HepG2 (cell line): ENCODE results near the gene COBL. TPM values are rescaled to one million over a fixed set of nuclear protein-coding genes. Genes with fewer than 3 reads are reported as not detected.

Experiments
- ATAC-seq: fragments of 200-7000 bp; cut with Tn5 transposase; 3 replicates; pipeline ENCODE4 v1.9.1; 2020; ENCODE audit warnings: mild to moderate bottlenecking, moderate library complexity
- BruUV-seq: library from RNA; stranded (reverse); fragments of 400-500 nt; replicated peaks from 2 replicates; lab custom pipeline; 2021; lab: Mats Ljungman, UMichigan
- CTCF ChIA-PET: fragments of 300-600 bp; formaldehyde crosslinking; extraction: SDS; loops from one replicate; lab custom pipeline; 2021; ENCODE audit warnings: low total read pairs, inconsistent platforms, low intra/inter-chr PET ratio; lab: Yijun Ruan, JAX
- POLR2A ChIA-PET: fragments of 350-600 bp; sonication (Branson Sonifier 250); formaldehyde crosslinking; loops from one replicate; lab custom pipeline; 2020; ENCODE audit warnings: antibody characterized with exemption, inconsistent platforms; lab: Yijun Ruan, JAX
- DNase-seq: peaks from one replicate; pipeline ENCODE4 v3.0.0-alpha.2; 2015; ENCODE audit warnings: low spot score
- FAIRE-seq: peaks from 3 replicates; lab custom pipeline; 2011; peaks lifted over from hg19 to GRCh38; lab: Jason Lieb, UNC
- H2AFZ ChIP-seq: one replicate; pipeline ENCODE4 v1.6.1; 2011; ENCODE audit warnings: low read length, inconsistent platforms
- H3K27ac ChIP-seq: fragments of 300-600 bp; 3 replicates; pipeline ENCODE4 v1.8.0; 2011; ENCODE audit warnings: mixed run types, mild to moderate bottlenecking, mixed read lengths, low read length, inconsistent platforms; ENCODE audit not compliant: insufficient read depth; ENCODE audit errors: extremely low read length
- H3K27me3 ChIP-seq, 2 experiments: fragments of 200-600 bp in 1 of 2; 2 replicates in 1 of 2; 3 replicates in 1 of 2; pipeline versions ENCODE4 v1.6.0 to v1.8.0; 2011; ENCODE audit warnings: low read length in 2 of 2, mild to moderate bottlenecking in 2 of 2, moderate library complexity in 2 of 2, inconsistent platforms in 1 of 2; ENCODE audit not compliant: insufficient read depth in 2 of 2, control insufficient read depth in 1 of 2
- H3K36me3 ChIP-seq, 2 experiments: fragments of 200-600 bp in 1 of 2; replicated peaks in 1 of 2; 2 replicates in 1 of 2; 3 replicates in 1 of 2; pipeline versions ENCODE4 v1.5.1 to v1.8.0; 2011; ENCODE audit warnings: low read length in 2 of 2, inconsistent platforms in 1 of 2; ENCODE audit not compliant: insufficient read depth in 2 of 2, control insufficient read depth in 1 of 2
- H3K4me1 ChIP-seq: 2 replicates; pipeline ENCODE4 v1.5.1; 2012; ENCODE audit warnings: low read length, inconsistent platforms; ENCODE audit not compliant: insufficient read depth
- H3K4me2 ChIP-seq: 2 replicates; pipeline ENCODE4 v1.6.0; 2011; ENCODE audit warnings: low read depth, low read length, inconsistent platforms
- H3K4me3 ChIP-seq, 3 experiments: fragments of 200-600 bp in 1 of 3; sonication (generic), shearing (Covaris generic) in 1 of 3; replicated peaks in 1 of 3; 2 replicates each; pipeline ENCODE4 v1.5.1; 2011 to 2016; ENCODE audit warnings: low read length in 3 of 3, inconsistent platforms in 2 of 3, low read depth in 2 of 3, mild to moderate bottlenecking in 2 of 3, control low read depth in 1 of 3, mixed read lengths in 1 of 3; ENCODE audit not compliant: insufficient read depth in 1 of 3
- H3K79me2 ChIP-seq: one replicate; pipeline ENCODE4 v1.6.1; 2011; ENCODE audit warnings: low read length, inconsistent platforms; ENCODE audit not compliant: insufficient read depth
- H3K9ac ChIP-seq: 2 replicates; pipeline ENCODE4 v1.6.0; 2011; ENCODE audit warnings: mild to moderate bottlenecking, low read depth, low read length, inconsistent platforms; ENCODE audit not compliant: insufficient read depth
- H3K9me3 ChIP-seq: 2 replicates; pipeline ENCODE4 v1.5.1; 2012; ENCODE audit warnings: mild to moderate bottlenecking, low read length
- H4K20me1 ChIP-seq: 2 replicates; pipeline ENCODE4 v1.6.0; 2011; ENCODE audit warnings: inconsistent platforms, mild to moderate bottlenecking, low read length, moderate library complexity; ENCODE audit not compliant: insufficient read depth
- AHR ChIP-seq: IDR thresholded peaks from 2 replicates; pipeline ENCODE4 v1.6.1; 2018; ENCODE audit warnings: missing genetic modification reagents, missing compliant biosample characterization
- CBX2 ChIP-seq, 2 experiments: fragments of 200-600 bp in 1 of 2; sonication (generic); formaldehyde crosslinking in 1 of 2; IDR thresholded peaks; 2 replicates each; pipeline versions ENCODE4 v1.7.0 to v1.8.1; 2018 to 2022; ENCODE audit warnings: low read depth in 2 of 2, low read length in 1 of 2, mild to moderate bottlenecking in 1 of 2, missing genetic modification reagents in 1 of 2
- CENPX ChIP-seq: sonication (generic); formaldehyde crosslinking; IDR thresholded peaks from 2 replicates; pipeline ENCODE4 v1.9.0; 2021; ENCODE audit warnings: mild to moderate bottlenecking, missing genetic modification reagents, moderate library complexity
- EED ChIP-seq: sonication (generic); formaldehyde crosslinking; IDR thresholded peaks from 2 replicates; pipeline ENCODE4 v1.5.0; 2020; ENCODE audit warnings: mild to moderate bottlenecking, missing genetic modification reagents
- FOXP1 ChIP-seq, 2 experiments: fragments of 450-650 bp in 1 of 2; IDR thresholded peaks; 2 replicates each; pipeline ENCODE4 v1.6.1; 2017 to 2018; ENCODE audit warnings: antibody characterized with exemption in 1 of 2
- HOXD1 ChIP-seq: sonication (generic); formaldehyde crosslinking; IDR thresholded peaks from 2 replicates; pipeline ENCODE4 v1.5.0; 2020; ENCODE audit warnings: missing genetic modification reagents
- MBD4 ChIP-seq: IDR thresholded peaks from 2 replicates; pipeline ENCODE4 v1.6.1; 2012; ENCODE audit warnings: low read length, inconsistent platforms, borderline replicate concordance
- ZNF256 ChIP-seq: sonication (generic); formaldehyde crosslinking; conservative IDR thresholded peaks from 2 replicates; pipeline ENCODE4 v1.4.0; 2020; ENCODE audit warnings: missing genetic modification reagents
- ZNF530 ChIP-seq: sonication (generic); formaldehyde crosslinking; IDR thresholded peaks from 2 replicates; pipeline ENCODE4 v1.5.0; 2020; ENCODE audit warnings: low read depth, mild to moderate bottlenecking, missing genetic modification reagents
- WGBS: methylation state at CpG from one replicate; pipeline ENCODE4 v1.1.6; 2017; ENCODE audit warnings: low lambda C conversion rate; 5-methylcytosine and 5-hydroxymethylcytosine counted together
- in situ Hi-C: cut with HindIII; loops from 2 replicates; pipeline ENCODE4 v1.10.0; 2017; ENCODE audit warnings: low pct_unique_long_range_greater_than_20kb; ENCODE audit not compliant: extremely low pct_ligation_motif_present
- intact Hi-C: fragments of 100-400 bp; cut with micrococcal nuclease; formaldehyde crosslinking; loops from one replicate; pipeline ENCODE4 v1.10.0; 2022; ENCODE audit not compliant: unreplicated experiment
- polyA plus RNA-seq, 8 experiments: library from polyadenylated mRNA; depleted of rRNA in 3 of 8; stranded (reverse) in 7 of 8; unstranded in 1 of 8; fragments of >200 nt; fragmentation: Illumina TruSeq in 4 of 8; extraction: Trizol in 4 of 8; gene quantifications; 2 replicates each; pipeline versions ENCODE4 v1.2.1 to v1.2.3, GENCODE V29; 2011 to 2016; ENCODE audit warnings: low read depth in 4 of 8, missing spikeins in 1 of 8, mixed read lengths in 1 of 8; ENCODE audit not compliant: insufficient read depth in 1 of 8
- total RNA-seq, 5 experiments: library from RNA; depleted of rRNA; stranded (reverse); fragments of >200 nt; fragmentation: Illumina TruSeq; extraction: Trizol; gene quantifications; 2 replicates each; pipeline ENCODE4 v1.2.3, GENCODE V29; 2016; ENCODE audit warnings: low read depth in 1 of 5
- TF ChIP-seq, protein P1 (sequence below): sonication (generic); formaldehyde crosslinking; IDR thresholded peaks from 2 replicates; pipeline ENCODE4 v1.5.1; 2020; ENCODE audit warnings: mild to moderate bottlenecking, missing genetic modification reagents, borderline replicate concordance
- TF ChIP-seq, protein P2 (sequence below): fragments of 450-650 bp; IDR thresholded peaks from 2 replicates; pipeline ENCODE4 v1.6.1; 2016

The COBL gene
- total and polyA plus RNA-seq, 2 of the 13 experiments (the other 11 are each of a cell fraction or from before 2014, with no cell fraction given): 3.8 to 4.9 TPM

DNA sequence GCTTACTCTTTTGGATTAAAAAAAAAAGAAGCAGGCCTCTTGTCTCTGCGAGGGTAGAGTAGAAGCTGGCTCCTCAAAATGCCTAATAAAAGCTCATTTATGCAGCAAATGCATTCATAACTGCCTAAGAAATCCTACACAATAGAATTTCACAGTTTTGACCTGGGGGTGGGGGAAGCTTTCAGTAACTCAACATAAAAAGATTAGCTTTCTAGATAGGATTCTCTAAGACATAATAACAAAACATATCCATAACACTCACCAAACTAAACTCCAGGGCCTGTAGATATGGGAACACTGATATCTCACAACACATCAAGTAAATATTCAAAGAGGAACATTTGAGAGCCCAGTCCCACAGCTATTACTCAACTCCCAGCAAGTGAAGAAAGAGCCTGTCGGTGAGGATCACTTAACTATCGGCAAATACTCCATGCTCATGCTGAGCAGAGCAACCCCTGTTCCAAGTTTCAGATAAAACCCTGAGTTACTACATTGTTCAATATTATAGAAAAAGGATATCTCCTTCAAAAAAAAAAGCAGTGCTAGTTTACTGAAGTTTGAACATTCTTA lies 88.1 kb downstream of the COBL start (continued):
- TF ChIP-seq, protein P1, sequence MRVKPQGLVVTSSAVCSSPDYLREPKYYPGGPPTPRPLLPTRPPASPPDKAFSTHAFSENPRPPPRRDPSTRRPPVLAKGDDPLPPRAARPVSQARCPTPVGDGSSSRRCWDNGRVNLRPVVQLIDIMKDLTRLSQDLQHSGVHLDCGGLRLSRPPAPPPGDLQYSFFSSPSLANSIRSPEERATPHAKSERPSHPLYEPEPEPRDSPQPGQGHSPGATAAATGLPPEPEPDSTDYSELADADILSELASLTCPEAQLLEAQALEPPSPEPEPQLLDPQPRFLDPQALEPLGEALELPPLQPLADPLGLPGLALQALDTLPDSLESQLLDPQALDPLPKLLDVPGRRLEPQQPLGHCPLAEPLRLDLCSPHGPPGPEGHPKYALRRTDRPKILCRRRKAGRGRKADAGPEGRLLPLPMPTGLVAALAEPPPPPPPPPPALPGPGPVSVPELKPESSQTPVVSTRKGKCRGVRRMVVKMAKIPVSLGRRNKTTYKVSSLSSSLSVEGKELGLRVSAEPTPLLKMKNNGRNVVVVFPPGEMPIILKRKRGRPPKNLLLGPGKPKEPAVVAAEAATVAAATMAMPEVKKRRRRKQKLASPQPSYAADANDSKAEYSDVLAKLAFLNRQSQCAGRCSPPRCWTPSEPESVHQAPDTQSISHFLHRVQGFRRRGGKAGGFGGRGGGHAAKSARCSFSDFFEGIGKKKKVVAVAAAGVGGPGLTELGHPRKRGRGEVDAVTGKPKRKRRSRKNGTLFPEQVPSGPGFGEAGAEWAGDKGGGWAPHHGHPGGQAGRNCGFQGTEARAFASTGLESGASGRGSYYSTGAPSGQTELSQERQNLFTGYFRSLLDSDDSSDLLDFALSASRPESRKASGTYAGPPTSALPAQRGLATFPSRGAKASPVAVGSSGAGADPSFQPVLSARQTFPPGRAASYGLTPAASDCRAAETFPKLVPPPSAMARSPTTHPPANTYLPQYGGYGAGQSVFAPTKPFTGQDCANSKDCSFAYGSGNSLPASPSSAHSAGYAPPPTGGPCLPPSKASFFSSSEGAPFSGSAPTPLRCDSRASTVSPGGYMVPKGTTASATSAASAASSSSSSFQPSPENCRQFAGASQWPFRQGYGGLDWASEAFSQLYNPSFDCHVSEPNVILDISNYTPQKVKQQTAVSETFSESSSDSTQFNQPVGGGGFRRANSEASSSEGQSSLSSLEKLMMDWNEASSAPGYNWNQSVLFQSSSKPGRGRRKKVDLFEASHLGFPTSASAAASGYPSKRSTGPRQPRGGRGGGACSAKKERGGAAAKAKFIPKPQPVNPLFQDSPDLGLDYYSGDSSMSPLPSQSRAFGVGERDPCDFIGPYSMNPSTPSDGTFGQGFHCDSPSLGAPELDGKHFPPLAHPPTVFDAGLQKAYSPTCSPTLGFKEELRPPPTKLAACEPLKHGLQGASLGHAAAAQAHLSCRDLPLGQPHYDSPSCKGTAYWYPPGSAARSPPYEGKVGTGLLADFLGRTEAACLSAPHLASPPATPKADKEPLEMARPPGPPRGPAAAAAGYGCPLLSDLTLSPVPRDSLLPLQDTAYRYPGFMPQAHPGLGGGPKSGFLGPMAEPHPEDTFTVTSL: no peak

DNA sequence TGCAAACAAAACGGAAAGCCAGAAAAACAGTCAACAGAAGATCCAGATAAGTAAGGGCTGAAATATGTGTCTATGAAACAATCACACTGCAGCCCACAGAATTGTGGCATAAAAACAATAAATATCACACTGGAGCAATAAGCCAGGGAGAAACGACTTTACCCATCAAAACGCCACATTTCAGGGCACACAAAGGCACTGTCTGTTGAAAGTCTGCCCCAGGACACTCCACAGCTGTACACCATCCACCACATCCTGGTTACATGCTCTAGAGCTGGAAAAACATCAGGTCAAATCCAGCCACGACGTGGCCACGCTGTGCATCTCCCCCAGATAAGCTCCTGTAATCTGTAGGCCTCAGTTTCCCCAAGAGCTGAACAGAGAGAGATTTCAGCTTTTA lies 88.7 kb downstream of the COBL start:
- no peak for TF ChIP-seq AHR (CRISPR knock-in tag)
- no peak for TF ChIP-seq MBD4
- TF ChIP-seq, protein P2, sequence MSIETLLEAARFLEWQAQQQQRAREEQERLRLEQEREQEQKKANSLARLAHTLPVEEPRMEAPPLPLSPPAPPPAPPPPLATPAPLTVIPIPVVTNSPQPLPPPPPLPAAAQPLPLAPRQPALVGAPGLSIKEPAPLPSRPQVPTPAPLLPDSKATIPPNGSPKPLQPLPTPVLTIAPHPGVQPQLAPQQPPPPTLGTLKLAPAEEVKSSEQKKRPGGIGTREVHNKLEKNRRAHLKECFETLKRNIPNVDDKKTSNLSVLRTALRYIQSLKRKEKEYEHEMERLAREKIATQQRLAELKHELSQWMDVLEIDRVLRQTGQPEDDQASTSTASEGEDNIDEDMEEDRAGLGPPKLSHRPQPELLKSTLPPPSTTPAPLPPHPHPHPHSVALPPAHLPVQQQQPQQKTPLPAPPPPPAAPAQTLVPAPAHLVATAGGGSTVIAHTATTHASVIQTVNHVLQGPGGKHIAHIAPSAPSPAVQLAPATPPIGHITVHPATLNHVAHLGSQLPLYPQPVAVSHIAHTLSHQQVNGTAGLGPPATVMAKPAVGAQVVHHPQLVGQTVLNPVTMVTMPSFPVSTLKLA: no peak
- no peak for TF ChIP-seq HOXD1
- no peak for TF ChIP-seq ZNF530 (CRISPR knock-in tag)
- no peak for TF ChIP-seq EED (CRISPR knock-in tag)
- no peak for TF ChIP-seq CBX2 (IDR thresholded peaks at IDR 0.05; ENCODE audit: low read depth, low read length)
- TF ChIP-seq CBX2 (CRISPR knock-in tag; IDR thresholded peaks at IDR 0.05; ENCODE audit: low read depth): no peak
- no peak for TF ChIP-seq FOXP1 (IDR thresholded peaks at IDR 0.05)
- TF ChIP-seq FOXP1 (CRISPR knock-in tag; IDR thresholded peaks at IDR 0.05): no peak
- no peak for TF ChIP-seq ZNF256 (CRISPR knock-in tag)
- TF ChIP-seq CENPX (CRISPR knock-in tag): no peak
- Histone ChIP-seq H3K4me2 (no peak overlapping the region), H3K4me1 (no peaks in the 10 kb centered on the region), H3K4me3 (no peak overlapping the region), H3K79me2 (no peaks in the 10 kb centered on the region), H2AFZ (no peak overlapping the region), H3K27ac (no peak overlapping the region), H3K9me3 (no peaks in the 10 kb centered on the region), H3K36me3 (0 out of 5 replicates have a peak, but pooled peaks cover 0 to 2% of the 10 kb centered on the region in 2 experiments), H4K20me1 (no peaks in the 10 kb centered on the region), H3K27me3 (no peaks in the 10 kb centered on the region), H3K9ac (no peak overlapping the region)
- 88% methylated on average over 4 of the region's 6 CpGs for WGBS
- ATAC-seq (no peak), DNase-seq (no peak), FAIRE-seq (no peak)
- intact Hi-C loops: loop anchor here (2.0 kb wide), 1 partner anchor 87 kb away; no protein-coding TSS in a partner anchor
- in situ Hi-C loops: loop anchor here (10.0 kb wide), 1 partner anchor 137 kb away; no protein-coding TSS in a partner anchor
- CTCF ChIA-PET: no interaction called here
- POLR2A ChIA-PET: no interaction called here
- BruUV-seq: no TSS peak
